ENCODE data around the gene TKT.

Gene TKT

DNA sequence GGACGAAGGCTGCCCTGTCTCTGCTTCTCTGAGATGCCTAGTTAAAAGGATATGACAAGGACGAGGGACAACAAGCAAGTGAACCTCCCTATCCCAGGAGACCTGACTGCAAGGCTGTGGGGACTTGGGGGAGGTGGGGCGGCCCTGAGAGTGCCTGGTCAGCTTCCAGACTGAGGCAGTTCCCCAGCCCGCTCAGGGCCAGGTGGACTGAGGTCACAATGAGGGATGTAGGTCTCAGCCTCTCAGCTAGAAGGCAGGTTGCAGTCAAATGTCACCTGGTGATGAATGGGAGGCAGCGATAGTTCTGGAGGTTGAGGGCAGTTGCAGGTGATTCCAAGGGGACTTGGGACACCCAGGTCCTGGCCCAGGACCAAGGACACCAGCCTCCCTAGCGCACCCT, 30.6 kb downstream of the TKT start:
- H3K4me3 ChIP-seq (ENCODE audit: low read length) = no peak overlapping the region
- no peak overlapping the region for H3K9ac ChIP-seq (ENCODE audit: low read length)
- no peak overlapping the region for H3K27ac ChIP-seq (ENCODE audit: low read depth, low read length)
- H3K27me3 ChIP-seq (ENCODE audit: control insufficient read depth, insufficient read depth, low read length) = no peaks in the 10 kb centered on the region
- peaks cover 49% of the 10 kb centered on the region for H3K36me3 ChIP-seq (ENCODE audit: control insufficient read depth, insufficient read depth, low read length)
- H3K4me1 ChIP-seq (ENCODE audit: control insufficient read depth, insufficient read depth, low read length) = no peaks in the 10 kb centered on the region

DNA sequence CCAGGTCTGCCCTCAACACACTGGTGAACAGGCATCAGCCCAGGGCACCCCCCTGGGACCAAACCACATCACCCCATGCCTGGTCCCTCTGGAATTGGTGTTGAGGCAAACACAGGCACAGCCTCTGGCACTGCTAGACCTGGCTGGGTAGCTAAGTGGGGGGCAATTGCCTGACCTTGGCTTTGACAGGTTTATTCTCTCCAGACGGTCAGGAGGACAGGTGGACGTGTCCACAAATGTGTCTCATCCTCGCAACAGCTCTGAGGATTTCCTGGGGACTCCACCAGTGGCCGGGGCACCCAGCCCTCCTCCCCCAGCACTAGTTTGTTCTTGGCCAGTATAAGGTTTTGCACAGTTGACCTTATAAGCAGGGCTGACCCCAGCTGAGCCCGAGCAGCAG, 31.3 kb downstream of the TKT start:
- no peaks in the 10 kb centered on the region for H3K4me1 ChIP-seq (ENCODE audit: control insufficient read depth, insufficient read depth, low read length)
- no peaks in the 10 kb centered on the region for H3K27me3 ChIP-seq (ENCODE audit: control insufficient read depth, insufficient read depth, low read length)
- H3K4me3 ChIP-seq (ENCODE audit: low read length) = no peak overlapping the region
- no peak overlapping the region for H3K9ac ChIP-seq (ENCODE audit: low read length)
- no peak overlapping the region for H3K27ac ChIP-seq (ENCODE audit: low read depth, low read length)
- peaks cover 43% of the 10 kb centered on the region for H3K36me3 ChIP-seq (ENCODE audit: control insufficient read depth, insufficient read depth, low read length)

DNA sequence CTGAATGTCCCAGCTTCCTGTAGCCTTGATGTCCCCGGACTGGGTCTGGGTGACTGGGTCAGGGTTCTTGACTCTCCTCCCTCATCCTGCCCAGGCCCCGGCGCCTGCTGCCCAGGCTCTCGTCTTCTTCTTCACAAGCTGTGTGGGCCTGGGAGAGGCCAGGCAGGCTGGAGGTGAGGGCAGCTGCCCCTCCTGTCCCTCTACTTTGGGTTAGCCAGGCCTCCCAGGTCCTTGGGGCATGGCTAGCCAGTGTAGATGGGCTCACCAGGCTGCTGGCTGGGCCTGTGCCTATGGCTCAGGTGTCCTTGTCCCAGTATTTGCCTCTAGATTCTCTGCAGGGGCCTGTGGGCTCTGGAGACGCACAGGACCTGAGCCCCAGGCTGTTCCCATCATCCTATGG, 31.8 kb downstream of the TKT start:
- no peaks in the 10 kb centered on the region for H3K27me3 ChIP-seq (ENCODE audit: control insufficient read depth, insufficient read depth, low read length)
- no peak overlapping the region for H3K27ac ChIP-seq (ENCODE audit: low read depth, low read length)
- H3K36me3 ChIP-seq (ENCODE audit: control insufficient read depth, insufficient read depth, low read length) = peaks cover 38% of the 10 kb centered on the region
- H3K4me3 ChIP-seq (ENCODE audit: low read length) = no peak overlapping the region
- H3K9ac ChIP-seq (ENCODE audit: low read length) = no peak overlapping the region
- no peaks in the 10 kb centered on the region for H3K4me1 ChIP-seq (ENCODE audit: control insufficient read depth, insufficient read depth, low read length)

DNA sequence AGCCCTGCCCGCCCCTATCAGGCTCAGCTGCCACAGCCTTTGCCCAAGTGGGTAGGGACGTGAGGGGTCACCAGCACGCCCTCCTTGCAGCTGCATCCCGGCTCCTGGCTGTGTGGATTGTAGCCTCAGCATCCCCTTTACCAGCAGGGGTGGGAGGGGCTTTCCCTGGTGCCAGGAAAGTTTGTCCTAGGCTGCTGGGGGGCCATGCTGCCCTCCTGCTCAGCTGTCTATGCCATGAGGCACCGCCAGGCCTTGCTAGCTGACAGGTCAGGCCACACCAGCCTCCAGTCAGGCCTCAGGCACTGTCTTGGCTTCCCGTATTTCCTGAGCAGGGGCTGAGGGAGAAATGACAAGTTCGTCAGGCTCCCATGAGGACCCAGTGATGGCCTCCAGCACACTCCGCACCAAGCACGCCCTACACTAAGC, 32.3 kb downstream of the TKT start:
- H3K27me3 ChIP-seq (ENCODE audit: control insufficient read depth, insufficient read depth, low read length) = no peaks in the 10 kb centered on the region
- no peaks in the 10 kb centered on the region for H3K4me1 ChIP-seq (ENCODE audit: control insufficient read depth, insufficient read depth, low read length)
- no peak overlapping the region for H3K27ac ChIP-seq (ENCODE audit: low read depth, low read length)
- no peak overlapping the region for H3K9ac ChIP-seq (ENCODE audit: low read length)
- no peak overlapping the region for H3K4me3 ChIP-seq (ENCODE audit: low read length)
- peaks cover 34% of the 10 kb centered on the region for H3K36me3 ChIP-seq (ENCODE audit: control insufficient read depth, insufficient read depth, low read length)

DNA sequence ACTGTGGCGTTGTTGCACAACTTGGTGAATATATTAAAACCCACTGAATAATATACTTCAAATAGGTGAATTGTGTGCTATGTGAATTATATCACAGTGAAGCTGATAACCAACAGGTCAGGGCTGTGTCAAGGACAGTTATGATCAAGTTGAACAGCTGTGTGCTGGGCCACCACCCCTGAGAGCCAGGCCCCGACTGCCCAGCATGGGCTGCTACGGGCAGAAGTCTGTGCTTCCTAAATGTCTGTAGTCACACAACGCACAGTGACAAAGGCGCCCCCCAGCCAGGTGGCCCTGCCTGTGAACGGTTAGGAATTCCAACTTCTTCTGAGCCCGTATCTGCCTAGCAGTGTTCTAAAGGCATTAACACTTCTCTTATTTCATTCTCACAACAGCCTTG, 32.8 kb downstream of the TKT start:
- Histone ChIP-seq H3K4me3 (ENCODE audit: low read length) (no peak overlapping the region), H3K36me3 (ENCODE audit: control insufficient read depth, insufficient read depth, low read length) (peaks cover 28% of the 10 kb centered on the region), H3K4me1 (ENCODE audit: control insufficient read depth, insufficient read depth, low read length) (no peaks in the 10 kb centered on the region), H3K27ac (ENCODE audit: low read depth, low read length) (no peak overlapping the region), H3K27me3 (ENCODE audit: control insufficient read depth, insufficient read depth, low read length) (no peaks in the 10 kb centered on the region), H3K9ac (ENCODE audit: low read length) (no peak overlapping the region)

DNA sequence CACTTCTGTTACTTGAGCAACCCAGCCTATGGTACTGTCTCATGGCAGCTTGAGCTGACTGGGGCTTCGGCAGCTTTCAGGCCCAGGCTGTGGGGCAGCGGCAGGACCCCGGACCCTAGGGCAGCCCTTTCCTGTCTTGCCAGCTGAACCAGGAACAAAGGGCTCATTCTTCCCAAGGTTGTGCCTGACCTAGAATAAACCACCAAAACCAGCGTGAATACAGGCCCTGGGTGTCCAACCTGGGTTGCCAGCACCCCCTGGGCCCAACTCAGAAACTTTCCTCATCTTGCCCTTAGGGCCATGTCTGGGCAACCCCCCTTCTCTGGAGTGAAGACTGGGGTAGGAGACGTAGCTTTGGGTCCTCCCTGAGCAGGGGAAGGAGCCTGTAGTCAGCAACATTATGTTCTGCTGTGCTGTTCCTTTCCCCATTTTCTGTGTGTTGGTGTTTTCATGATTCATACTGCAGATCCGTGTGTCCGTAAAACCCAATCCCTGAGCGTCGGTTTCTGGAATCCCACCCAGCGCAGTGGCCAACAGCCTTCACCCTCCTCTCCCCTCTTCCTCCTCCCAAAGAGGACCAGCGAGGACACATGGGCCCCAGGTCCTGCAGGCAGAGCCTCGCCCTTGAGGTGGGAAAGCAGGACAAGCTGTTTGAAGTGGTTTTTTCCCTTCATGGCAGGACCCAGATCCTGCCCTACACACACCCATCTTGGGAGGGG, 33.5 kb downstream of the TKT start:
- Histone ChIP-seq H3K4me3 (ENCODE audit: low read length) (no peak overlapping the region), H3K27me3 (ENCODE audit: control insufficient read depth, insufficient read depth, low read length) (no peaks in the 10 kb centered on the region), H3K4me1 (ENCODE audit: control insufficient read depth, insufficient read depth, low read length) (no peaks in the 10 kb centered on the region), H3K27ac (ENCODE audit: low read depth, low read length) (no peak overlapping the region), H3K36me3 (ENCODE audit: control insufficient read depth, insufficient read depth, low read length) (peaks cover 22% of the 10 kb centered on the region), H3K9ac (ENCODE audit: low read length) (no peak overlapping the region)

DNA sequence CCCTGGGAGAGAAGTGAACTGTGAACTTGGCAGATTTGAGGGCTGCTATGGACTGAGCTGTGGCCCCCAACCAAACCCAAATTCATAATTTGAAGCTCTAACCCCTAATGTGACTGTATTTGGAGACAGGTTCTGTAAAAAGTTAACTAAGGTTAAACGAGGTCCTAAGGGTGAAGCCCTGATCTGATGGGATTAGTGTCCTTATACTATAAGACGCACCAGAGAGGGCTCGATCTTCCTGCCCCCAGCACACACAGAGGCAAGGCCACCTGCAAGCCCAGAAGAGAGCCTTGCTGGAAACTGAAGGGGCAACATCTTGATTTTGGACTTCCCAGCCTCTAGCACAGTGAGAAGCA, 34.0 kb downstream of the TKT start:
- H3K36me3 ChIP-seq (ENCODE audit: control insufficient read depth, insufficient read depth, low read length) = peaks cover 17% of the 10 kb centered on the region
- no peak overlapping the region for H3K27ac ChIP-seq (ENCODE audit: low read depth, low read length)
- H3K4me3 ChIP-seq (ENCODE audit: low read length) = no peak overlapping the region
- no peak overlapping the region for H3K9ac ChIP-seq (ENCODE audit: low read length)
- H3K4me1 ChIP-seq (ENCODE audit: control insufficient read depth, insufficient read depth, low read length) = no peaks in the 10 kb centered on the region
- no peaks in the 10 kb centered on the region for H3K27me3 ChIP-seq (ENCODE audit: control insufficient read depth, insufficient read depth, low read length)

DNA sequence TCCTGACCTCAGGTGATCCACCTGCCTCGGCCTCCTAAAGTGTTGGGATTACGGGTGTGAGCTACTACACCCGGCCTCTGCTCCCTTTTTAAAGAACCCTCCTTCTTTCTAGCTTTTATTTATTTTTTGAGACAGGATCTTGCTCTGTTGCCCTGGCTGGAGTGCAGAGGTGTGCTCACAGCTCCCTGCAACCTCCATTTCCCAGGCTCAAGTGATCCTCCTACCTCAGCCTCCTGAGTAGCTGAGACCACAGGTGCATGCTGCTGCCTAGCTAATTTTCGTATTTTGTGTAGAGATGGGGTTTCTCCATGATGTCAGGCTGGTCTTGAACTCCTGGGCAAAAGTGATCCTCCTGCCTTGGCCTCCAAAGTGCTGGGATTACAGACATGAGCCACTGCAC, 34.5 kb downstream of the TKT start:
- H3K27ac ChIP-seq (ENCODE audit: low read depth, low read length) = no peak overlapping the region
- H3K4me1 ChIP-seq (ENCODE audit: control insufficient read depth, insufficient read depth, low read length) = no peaks in the 10 kb centered on the region
- no peak overlapping the region for H3K9ac ChIP-seq (ENCODE audit: low read length)
- peaks cover 12% of the 10 kb centered on the region for H3K36me3 ChIP-seq (ENCODE audit: control insufficient read depth, insufficient read depth, low read length)
- H3K27me3 ChIP-seq (ENCODE audit: control insufficient read depth, insufficient read depth, low read length) = no peaks in the 10 kb centered on the region
- no peak overlapping the region for H3K4me3 ChIP-seq (ENCODE audit: low read length)

DNA sequence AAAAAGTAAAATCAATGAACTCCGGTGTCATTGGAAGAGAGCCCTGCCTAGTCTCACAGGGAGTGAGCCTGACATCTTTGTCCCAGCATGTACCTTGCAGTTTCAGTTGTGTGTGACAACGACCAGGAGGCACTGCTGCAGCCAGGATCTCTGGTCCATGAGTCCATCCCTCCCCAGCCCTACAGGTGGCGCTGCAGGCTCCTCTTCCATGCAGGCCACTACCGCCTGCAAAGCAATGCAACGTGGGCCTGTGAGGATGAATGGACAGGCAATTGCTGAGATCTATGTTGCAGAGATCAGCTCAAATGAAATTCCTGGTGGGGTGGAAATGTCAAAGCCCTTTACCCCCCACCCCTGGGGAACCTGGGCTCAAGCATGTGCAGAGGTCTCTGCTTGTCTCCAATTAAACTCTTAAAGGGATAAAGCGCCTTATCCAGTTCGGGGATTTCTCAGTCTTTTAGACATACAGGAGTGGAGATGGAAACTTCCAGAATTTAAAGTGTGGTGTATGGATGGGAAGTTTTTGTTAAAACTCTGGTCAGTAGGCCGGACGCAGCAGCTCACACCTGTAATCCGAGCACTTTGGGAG, 35.8 kb downstream of the TKT start:
- Histone ChIP-seq H3K4me1 (ENCODE audit: control insufficient read depth, insufficient read depth, low read length) (no peaks in the 10 kb centered on the region), H3K36me3 (ENCODE audit: control insufficient read depth, insufficient read depth, low read length) (peaks cover 8% of the 10 kb centered on the region), H3K27me3 (ENCODE audit: control insufficient read depth, insufficient read depth, low read length) (no peaks in the 10 kb centered on the region), H3K9ac (ENCODE audit: low read length) (no peak overlapping the region), H3K4me3 (ENCODE audit: low read length) (no peak overlapping the region), H3K27ac (ENCODE audit: low read depth, low read length) (no peak overlapping the region)

DNA sequence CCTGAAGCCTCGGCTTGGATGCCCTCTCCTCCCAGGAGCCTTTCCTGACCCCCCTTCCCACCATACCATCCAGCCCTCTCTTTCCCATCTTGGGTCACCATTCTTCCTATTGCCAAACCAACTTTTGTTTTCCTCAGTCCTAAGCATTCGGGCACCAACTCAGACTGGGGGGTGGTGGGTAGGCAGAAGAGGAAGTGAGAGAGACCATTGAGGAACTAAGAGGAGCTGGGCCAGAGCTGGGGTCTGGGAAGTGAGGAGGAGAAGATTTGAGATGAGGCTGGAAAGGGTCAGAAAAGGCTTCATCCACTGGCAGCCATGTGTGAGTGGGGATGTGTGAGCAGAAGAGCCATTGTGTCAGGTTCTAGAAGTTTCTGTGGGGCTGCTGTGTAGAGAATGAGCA, 37.7 kb downstream of the TKT start:
- Histone ChIP-seq H3K4me1 (ENCODE audit: control insufficient read depth, insufficient read depth, low read length) (no peaks in the 10 kb centered on the region), H3K36me3 (ENCODE audit: control insufficient read depth, insufficient read depth, low read length) (no peaks in the 10 kb centered on the region), H3K4me3 (ENCODE audit: low read length) (no peak overlapping the region), H3K27ac (ENCODE audit: low read depth, low read length) (no peak overlapping the region), H3K27me3 (ENCODE audit: control insufficient read depth, insufficient read depth, low read length) (no peaks in the 10 kb centered on the region), H3K9ac (ENCODE audit: low read length) (no peak overlapping the region)

DNA sequence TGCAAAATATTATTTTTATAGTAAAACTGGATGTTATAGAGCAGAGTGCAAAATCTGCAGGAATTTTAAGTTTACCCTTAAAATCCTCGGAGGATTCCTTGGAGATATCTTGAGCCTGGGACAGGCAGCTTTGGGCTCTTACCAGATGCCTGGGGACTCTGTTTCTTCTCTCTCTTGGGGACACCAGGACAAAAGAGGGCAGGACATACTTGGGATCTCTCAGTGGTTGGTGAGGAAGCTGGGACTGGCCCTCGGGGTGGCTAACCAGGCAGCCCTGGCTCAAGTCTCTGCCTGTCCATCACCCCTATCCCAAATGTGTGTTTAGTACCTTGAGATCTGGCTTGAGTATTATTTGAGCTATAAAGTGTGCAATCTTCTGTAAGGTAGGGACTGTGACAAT, 38.6 kb downstream of the TKT start:
- Histone ChIP-seq H3K36me3 (ENCODE audit: control insufficient read depth, insufficient read depth, low read length) (no peaks in the 10 kb centered on the region), H3K4me1 (ENCODE audit: control insufficient read depth, insufficient read depth, low read length) (no peaks in the 10 kb centered on the region), H3K27me3 (ENCODE audit: control insufficient read depth, insufficient read depth, low read length) (no peaks in the 10 kb centered on the region), H3K4me3 (ENCODE audit: low read length) (no peak overlapping the region), H3K9ac (ENCODE audit: low read length) (no peak overlapping the region), H3K27ac (ENCODE audit: low read depth, low read length) (no peak overlapping the region)

DNA sequence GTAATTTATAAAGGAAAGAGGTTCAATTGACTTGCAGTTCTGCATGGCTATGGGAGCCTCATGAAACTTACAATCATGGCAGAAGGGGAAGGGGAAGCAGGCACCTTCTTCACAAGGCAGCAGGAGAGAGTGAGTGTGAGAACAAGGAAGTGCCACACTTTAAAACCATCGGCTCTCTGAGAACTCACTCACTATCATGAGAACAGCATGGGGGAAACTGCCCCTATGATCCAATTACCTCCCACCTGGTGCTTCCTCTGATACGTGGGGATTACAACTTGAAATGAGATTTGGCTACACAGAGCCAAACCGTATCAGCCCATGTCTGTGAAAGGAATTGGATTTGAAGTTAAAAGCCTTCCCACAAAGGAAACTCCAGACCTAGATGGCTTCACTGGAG, 39.1 kb downstream of the TKT start:
- no peak overlapping the region for H3K27ac ChIP-seq (ENCODE audit: low read depth, low read length)
- no peaks in the 10 kb centered on the region for H3K27me3 ChIP-seq (ENCODE audit: control insufficient read depth, insufficient read depth, low read length)
- no peaks in the 10 kb centered on the region for H3K36me3 ChIP-seq (ENCODE audit: control insufficient read depth, insufficient read depth, low read length)
- H3K4me1 ChIP-seq (ENCODE audit: control insufficient read depth, insufficient read depth, low read length) = no peaks in the 10 kb centered on the region
- H3K4me3 ChIP-seq (ENCODE audit: low read length) = no peak overlapping the region
- H3K9ac ChIP-seq (ENCODE audit: low read length) = no peak overlapping the region

DNA sequence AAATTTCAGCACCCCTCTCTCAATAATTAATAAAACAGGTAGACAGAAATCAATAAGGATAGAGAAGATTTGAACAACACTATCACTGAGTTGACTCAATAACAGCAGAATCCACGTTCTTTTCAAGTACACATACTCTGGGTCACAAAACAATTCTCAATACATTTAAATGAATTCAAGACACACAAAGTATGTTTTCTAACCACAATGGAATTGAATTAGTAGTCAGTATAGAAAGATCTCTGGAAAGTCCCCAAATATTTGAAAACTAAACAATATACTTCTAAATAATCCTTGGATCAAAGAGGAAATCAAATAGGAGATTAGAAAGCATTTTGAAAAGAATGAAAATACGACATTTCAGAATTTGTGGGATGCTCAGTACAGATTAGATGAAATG, 40.0 kb downstream of the TKT start:
- Histone ChIP-seq H3K27ac (ENCODE audit: low read depth, low read length) (no peak overlapping the region), H3K36me3 (ENCODE audit: control insufficient read depth, insufficient read depth, low read length) (no peaks in the 10 kb centered on the region), H3K4me3 (ENCODE audit: low read length) (no peak overlapping the region), H3K27me3 (ENCODE audit: control insufficient read depth, insufficient read depth, low read length) (no peaks in the 10 kb centered on the region), H3K9ac (ENCODE audit: low read length) (no peak overlapping the region), H3K4me1 (ENCODE audit: control insufficient read depth, insufficient read depth, low read length) (no peaks in the 10 kb centered on the region)

All from rectal smooth muscle tissue (tissue), 1 donor.